Stimulated activated CD8-positive, alpha-beta memory T cell treated with anti-CD3 and anti-CD28 coated beads, Interleukin-4, amount 100 ng/mL, for 1 hour (primary cell): ENCODE measurements around the gene HDDC2.

Experiments used
- DNase-seq, 2 donors: peaks; one replicate each; pipeline ENCODE4 v3.0.0-alpha.2; 2020; ENCODE audit warnings: low read depth in 2 of 2, low spot score in 1 of 2

Gene HDDC2

GRCh38 chr6:125301435-125302391, at the start of gene HDDC2:
Gene HDDC2, minus strand, starts transcription at chr6:125301967. Its CDS starts 35 bp downstream, at chr6:125301932.
- DNase-seq, result no peak

GRCh38 chr6:125346926-125347563, 45.3 kb upstream of the HDDC2 start:
- no peak for DNase-seq

GRCh38 chr6:125346201-125346925, 44.6 kb upstream of the HDDC2 start:
- no peak for DNase-seq

GRCh38 chr6:125341460-125341859, 39.7 kb upstream of the HDDC2 start:
- no peak for DNase-seq

- DNase-seq, result no peak
Observed at GRCh38 chr6:125340991-125341390, 39.2 kb upstream of the HDDC2 start.

GRCh38 chr6:125340175-125340835, 38.5 kb upstream of the HDDC2 start:
- no peak for DNase-seq

GRCh38 chr6:125339653-125340052, 37.9 kb upstream of the HDDC2 start:
- DNase-seq, result no peak

GRCh38 chr6:125338381-125338780, 36.6 kb upstream of the HDDC2 start:
- no peak for DNase-seq

- DNase-seq, result no peak
Observed at GRCh38 chr6:125337706-125338105, 35.9 kb upstream of the HDDC2 start.

GRCh38 chr6:125332664-125333063, 30.9 kb upstream of the HDDC2 start:
- no peak for DNase-seq

GRCh38 chr6:125325586-125325985, 23.8 kb upstream of the HDDC2 start:
- DNase-seq, result no peak

GRCh38 chr6:125323376-125323775, 21.6 kb upstream of the HDDC2 start:
- DNase-seq, result no peak

- no peak for DNase-seq
Observed at GRCh38 chr6:125316621-125317020, 14.9 kb upstream of the HDDC2 start.

- DNase-seq, result no peak
Observed at GRCh38 chr6:125315548-125315947, 13.8 kb upstream of the HDDC2 start.

- no peak for DNase-seq
Observed at GRCh38 chr6:125314009-125314581, 12.3 kb upstream of the HDDC2 start.

- no peak for DNase-seq
Observed at GRCh38 chr6:125312950-125313349, 11.2 kb upstream of the HDDC2 start.

- DNase-seq, result no peak
Observed at GRCh38 chr6:125312478-125312877, 10.7 kb upstream of the HDDC2 start.

- DNase-seq, result no peak
Observed at GRCh38 chr6:125310994-125311649, 9.4 kb upstream of the HDDC2 start.

GRCh38 chr6:125307964-125308615, 6.3 kb upstream of the HDDC2 start:
- no peak for DNase-seq
